AG10803 (cell line): ENCODE measurements around the gene STX10.

Experiments
- DNase-seq: peaks from one replicate; pipeline ENCODE4 v3.0.0; 2010; ENCODE audit warnings: low read depth
- H3K4me3 ChIP-seq: 2 replicates; pipeline ENCODE4 v1.5.1; 2011; ENCODE audit warnings: mild to moderate bottlenecking, low read length, control low read depth
- TF ChIP-seq, protein P1 (sequence below): conservative IDR thresholded peaks from 2 replicates; pipeline ENCODE4 v1.5.1; 2011; ENCODE audit warnings: mild to moderate bottlenecking, low read length, control low read depth, inconsistent platforms

STX10 gene

DNA sequence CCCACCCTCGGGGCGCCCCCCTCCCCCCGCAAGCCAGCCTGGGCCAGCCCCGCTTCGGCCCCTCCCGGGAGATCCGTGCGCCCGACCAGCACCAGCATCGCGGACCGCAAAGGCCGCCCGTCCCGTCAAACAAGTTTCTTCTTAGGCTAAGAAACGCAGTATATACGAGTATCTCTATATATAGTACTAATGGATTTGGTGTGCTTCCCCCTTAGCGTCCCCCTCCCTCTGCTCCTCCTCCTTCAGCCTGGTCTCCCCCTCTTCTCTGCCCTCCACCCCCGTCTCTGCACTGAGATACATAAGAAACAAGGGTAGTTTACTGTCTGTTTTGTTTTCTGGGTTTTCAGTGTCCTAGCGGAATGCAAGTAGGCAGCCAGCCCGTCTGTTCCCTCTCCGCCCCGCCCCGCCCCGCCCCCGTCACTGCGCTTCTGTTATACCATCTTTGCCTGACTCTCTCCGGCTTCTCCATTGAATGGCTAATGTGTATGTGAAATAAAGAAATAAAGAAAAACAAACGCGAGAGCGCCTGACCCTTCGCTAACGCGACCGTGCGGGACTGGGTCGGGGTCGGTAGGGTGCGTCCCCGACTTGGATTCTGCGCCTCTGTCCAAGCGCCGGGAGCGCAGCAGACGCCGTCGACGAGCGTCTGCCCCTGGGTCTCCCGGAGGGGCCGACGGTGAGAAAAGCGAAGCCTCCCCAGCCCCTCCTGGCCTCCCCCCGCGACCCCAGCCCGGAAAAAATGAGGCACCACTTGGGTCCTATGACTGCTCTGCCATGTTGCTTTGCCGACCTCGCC is 51.7 kb downstream of the STX10 start:
- no peak overlapping the region; the same call in 1 of the 2 replicates for H3K4me3 ChIP-seq
- peak; percentile 78 for DNase-seq
- TF ChIP-seq, protein P1, sequence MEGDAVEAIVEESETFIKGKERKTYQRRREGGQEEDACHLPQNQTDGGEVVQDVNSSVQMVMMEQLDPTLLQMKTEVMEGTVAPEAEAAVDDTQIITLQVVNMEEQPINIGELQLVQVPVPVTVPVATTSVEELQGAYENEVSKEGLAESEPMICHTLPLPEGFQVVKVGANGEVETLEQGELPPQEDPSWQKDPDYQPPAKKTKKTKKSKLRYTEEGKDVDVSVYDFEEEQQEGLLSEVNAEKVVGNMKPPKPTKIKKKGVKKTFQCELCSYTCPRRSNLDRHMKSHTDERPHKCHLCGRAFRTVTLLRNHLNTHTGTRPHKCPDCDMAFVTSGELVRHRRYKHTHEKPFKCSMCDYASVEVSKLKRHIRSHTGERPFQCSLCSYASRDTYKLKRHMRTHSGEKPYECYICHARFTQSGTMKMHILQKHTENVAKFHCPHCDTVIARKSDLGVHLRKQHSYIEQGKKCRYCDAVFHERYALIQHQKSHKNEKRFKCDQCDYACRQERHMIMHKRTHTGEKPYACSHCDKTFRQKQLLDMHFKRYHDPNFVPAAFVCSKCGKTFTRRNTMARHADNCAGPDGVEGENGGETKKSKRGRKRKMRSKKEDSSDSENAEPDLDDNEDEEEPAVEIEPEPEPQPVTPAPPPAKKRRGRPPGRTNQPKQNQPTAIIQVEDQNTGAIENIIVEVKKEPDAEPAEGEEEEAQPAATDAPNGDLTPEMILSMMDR, result no peak

DNA sequence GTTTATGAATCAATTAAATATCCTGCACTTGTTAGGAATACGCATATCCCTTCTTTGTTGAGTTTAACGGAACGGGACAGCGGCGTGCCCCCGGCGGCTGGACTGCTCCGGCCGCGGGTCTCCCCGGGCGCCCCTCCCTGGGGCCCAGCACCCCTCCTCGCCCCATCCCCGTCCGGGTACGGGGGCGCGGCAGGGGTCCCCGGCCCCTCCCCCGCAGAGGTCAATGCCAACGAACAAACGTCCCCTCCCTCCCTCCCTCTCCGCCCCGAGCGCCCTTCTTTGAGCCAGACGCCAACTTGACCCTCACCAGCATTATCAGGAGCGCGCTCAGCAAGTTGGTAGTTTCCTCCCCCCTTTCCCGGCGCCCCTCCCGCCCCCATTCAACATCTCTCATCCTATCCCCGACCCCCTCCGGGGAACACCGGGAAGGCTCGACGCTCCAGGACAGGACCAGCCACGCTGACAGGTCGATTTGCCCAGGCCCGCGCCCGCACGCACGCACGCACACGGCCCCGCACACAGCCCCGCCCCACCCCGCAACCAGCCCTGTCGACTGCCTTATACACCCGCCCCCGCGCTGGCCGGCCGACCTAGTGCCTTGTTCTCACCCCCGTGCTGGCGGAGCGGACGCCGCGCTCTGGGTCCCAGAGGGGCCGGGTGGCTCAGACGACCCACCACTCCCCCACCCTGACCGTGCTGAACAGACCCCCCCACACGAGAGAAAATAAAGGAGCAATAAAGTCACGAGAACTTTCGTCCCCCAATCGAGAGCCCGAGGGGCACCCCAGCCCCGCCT is 52.5 kb downstream of the STX10 start:
- TF ChIP-seq, protein P1, result no peak
- H3K4me3 ChIP-seq, result no peak overlapping the region
- no peak for DNase-seq

DNA sequence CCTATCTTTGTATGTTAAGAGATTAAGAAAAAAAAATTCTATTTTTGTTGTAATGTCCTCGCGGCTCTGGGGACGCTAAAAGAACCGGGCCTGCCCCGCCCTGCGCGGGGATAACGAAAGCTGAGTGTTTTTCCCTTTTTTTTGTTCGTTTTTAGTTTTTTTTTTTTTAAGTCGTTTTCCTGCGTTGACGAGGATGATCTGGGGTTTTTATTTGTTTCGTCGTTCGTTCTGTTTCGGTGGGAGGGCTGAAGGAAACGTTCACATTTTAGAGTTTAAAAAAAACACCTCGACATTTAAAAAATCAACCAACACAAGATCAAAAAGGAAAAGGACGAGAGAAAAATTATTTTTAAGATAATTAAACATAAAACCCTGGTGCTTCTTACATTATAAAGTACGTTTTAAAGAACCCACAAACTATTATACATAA is 53.1 kb downstream of the STX10 start:
- DNase-seq, result no peak
- H3K4me3 ChIP-seq, result no peak overlapping the region
- TF ChIP-seq, protein P1, result no peak

DNA sequence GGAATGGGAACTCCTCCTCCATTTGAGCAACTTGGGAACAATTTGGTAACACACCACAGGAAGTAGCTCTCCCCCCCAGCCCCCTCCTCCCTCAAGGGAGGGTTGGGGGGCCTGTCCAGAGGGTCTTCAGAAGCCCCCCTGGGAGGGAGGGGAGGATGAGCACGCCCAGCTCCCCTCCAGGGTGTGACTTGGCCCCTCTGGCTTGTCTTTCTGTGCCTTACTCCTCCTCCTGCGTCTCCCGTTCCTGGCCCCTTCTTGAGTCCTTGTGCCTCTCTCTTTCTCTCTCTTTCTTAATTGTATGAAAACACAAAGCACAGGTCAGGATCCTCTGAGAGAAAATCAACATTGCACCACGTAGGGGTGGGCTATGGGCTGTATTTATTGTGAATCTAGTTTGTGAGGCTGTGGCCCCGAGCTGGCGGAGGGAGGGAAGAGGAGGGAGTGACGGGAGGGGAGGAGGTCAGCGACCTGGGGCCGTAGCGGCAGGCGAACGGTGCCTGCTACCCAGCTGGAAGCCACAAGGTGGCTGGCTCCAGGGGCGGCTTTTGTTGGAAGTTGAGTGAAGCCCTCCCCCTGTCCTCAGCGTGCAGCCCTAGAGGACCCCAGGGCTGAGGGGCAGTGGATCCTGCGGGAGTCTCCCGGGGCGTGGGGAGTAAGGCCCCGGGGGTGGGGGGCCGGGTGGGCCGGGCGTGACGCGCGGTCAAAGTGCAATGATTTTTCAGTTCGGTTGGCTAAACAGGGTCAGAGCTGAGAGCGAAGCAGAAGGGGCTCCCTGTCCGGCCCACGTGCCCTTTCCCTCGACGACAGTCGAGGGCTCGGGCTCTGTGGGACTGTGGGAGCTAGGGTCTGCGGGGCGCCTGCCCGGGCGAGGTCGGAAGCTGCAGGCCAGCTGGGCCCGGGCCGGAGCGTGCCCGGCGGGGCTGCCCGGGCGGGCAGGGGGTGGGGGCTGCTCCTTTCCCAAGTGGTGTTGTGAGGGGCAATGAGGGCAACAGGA is 53.9 kb downstream of the STX10 start:
- TF ChIP-seq, protein P1, result peak; percentile 9; the same call in 1 of the 2 replicates
- DNase-seq, result no peak
- no peak overlapping the region for H3K4me3 ChIP-seq

DNA sequence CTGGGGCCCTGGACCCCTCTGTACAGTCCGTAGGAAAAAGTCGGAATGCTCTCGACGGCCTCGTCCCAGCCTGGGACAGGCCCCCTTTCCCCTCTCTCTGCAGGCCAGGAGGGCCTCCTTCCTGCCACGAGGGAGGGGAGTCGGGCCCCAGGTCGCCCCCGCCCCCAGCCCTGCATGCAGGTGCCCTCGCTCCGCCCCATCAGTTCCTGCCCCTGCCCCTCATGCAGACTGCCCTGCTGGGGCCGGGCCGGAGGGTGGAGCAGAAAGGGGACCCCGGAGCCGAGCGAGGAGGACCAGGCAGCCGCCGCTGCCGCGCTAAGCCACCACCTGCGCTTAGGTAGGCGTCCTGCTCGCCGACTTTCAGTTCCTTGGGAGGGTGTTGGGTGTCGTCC is 54.8 kb downstream of the STX10 start:
- H3K4me3 ChIP-seq, result no peak overlapping the region
- TF ChIP-seq, protein P1, result no peak

DNA sequence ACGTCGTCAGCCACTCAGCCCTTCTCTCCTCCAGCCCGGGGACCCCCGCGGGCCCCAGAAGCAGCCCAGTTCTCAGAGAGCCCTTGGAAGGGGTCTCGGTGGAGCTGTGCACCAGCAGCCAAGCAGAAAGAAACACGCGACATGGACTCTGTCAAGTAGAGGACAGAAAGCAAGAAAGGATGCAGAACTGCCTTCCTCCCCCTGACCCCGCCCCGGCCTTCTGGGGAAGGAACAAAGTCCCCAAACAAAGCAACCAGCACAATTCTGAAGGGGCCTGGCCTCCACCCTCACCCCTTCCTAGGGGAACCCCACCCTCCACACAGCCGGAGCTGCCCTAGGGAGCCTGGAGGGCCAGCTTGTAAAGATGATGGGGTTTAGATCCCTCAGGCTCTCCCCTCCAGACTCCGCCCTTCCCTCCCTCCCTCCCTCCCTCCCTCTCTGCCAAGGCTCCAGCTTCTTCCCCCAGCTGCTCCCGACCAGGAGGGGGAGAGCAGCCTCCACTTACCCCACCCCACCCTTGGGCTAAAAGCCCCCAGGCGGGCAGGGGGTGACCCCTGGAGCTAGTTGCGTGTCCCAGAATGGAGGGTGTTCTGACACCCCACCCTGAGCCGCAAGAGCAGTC is 55.3 kb downstream of the STX10 start:
- TF ChIP-seq, protein P1, result no peak
- H3K4me3 ChIP-seq, result no peak overlapping the region
- DNase-seq, result no peak

More for the DNA sequence above, 54.8 kb downstream of the STX10 start:
- DNase-seq, result no peak
